H1 (cell line): ENCODE measurements around the gene ERCC6. TPM values are rescaled to one million over a fixed set of nuclear protein-coding genes. Genes with fewer than 3 reads are reported as not detected.

Experiments
- CTCF ChIA-PET: fragments of 300-600 bp; sonication (Branson Sonifier 250); formaldehyde crosslinking; loops from one replicate; lab custom pipeline; 2021; ENCODE audit not compliant: partially characterized antibody; lab: Charles Lee
- POLR2A ChIA-PET: fragments of 300-600 bp; sonication (Branson Sonifier 250); formaldehyde crosslinking; loops from one replicate; lab custom pipeline; 2021; ENCODE audit warnings: inconsistent platforms; ENCODE audit not compliant: partially characterized antibody; lab: Charles Lee
- DNase-seq, 2 experiments: peaks; one replicate each; pipeline versions ENCODE4 v3.0.0 to v3.0.0-alpha.2; 2010 to 2022; ENCODE audit warnings: low spot score in 2 of 2, low read depth in 1 of 2, mixed read lengths in 1 of 2
- FAIRE-seq: peaks from 2 replicates; lab custom pipeline; 2011; peaks lifted over from hg19 to GRCh38; lab: Jason Lieb, UNC
- H2AFZ ChIP-seq: 2 replicates; pipeline ENCODE4 v1.8.1; 2012; ENCODE audit warnings: low read length, inconsistent platforms
- H2AK5ac ChIP-seq: 2 replicates; pipeline ENCODE4 v1.6.1; 2013; ENCODE audit warnings: low read depth, low read length
- H2BK120ac ChIP-seq: replicated peaks from 2 replicates; pipeline ENCODE3; 2013; ENCODE audit warnings: low read depth, low read length, inconsistent platforms
- H2BK12ac ChIP-seq: 2 replicates; pipeline ENCODE4 v1.6.1; 2013; ENCODE audit warnings: low read depth, low read length
- H2BK15ac ChIP-seq: 2 replicates; pipeline ENCODE4 v1.6.1; 2013; ENCODE audit warnings: low read length
- H2BK20ac ChIP-seq: 2 replicates; pipeline ENCODE4 v1.6.1; 2013; ENCODE audit warnings: low read length
- H2BK5ac ChIP-seq: 2 replicates; pipeline ENCODE4 v1.6.1; 2013; ENCODE audit warnings: low read depth, low read length
- H3K14ac ChIP-seq: 2 replicates; pipeline ENCODE4 v1.6.1; 2013; ENCODE audit warnings: inconsistent platforms; ENCODE audit not compliant: insufficient read length
- H3K18ac ChIP-seq: 2 replicates; pipeline ENCODE4 v1.6.1; 2013; ENCODE audit warnings: low read length; ENCODE audit errors: extremely low read depth
- H3K23ac ChIP-seq: 2 replicates; pipeline ENCODE4 v1.6.1; 2013; ENCODE audit warnings: inconsistent platforms; ENCODE audit not compliant: insufficient read length
- H3K23me2 ChIP-seq: 2 replicates; pipeline ENCODE4 v1.6.1; 2013; ENCODE audit warnings: low read depth, low read length
- H3K27ac ChIP-seq: 2 replicates; pipeline ENCODE4 v1.6.1; 2011; ENCODE audit warnings: low read depth, low read length, inconsistent platforms
- H3K27me3 ChIP-seq, 4 experiments: replicated peaks in 1 of 4; 1 replicate in 1 of 4; 2 replicates in 3 of 4; pipeline versions ENCODE4 v1.6.1 to v1.8.1; 2011 to 2013; ENCODE audit warnings: low read length in 3 of 4, mild to moderate bottlenecking in 3 of 4, inconsistent platforms in 2 of 4, mixed read lengths in 2 of 4, moderate library complexity in 1 of 4; ENCODE audit not compliant: control insufficient read depth in 3 of 4, insufficient read depth in 3 of 4; ENCODE audit errors: extremely low read depth in 1 of 4
- H3K36me3 ChIP-seq, 4 experiments: 2 replicates each; pipeline versions ENCODE4 v1.6.1 to v1.8.1; 2011 to 2013; ENCODE audit warnings: mild to moderate bottlenecking in 4 of 4, low read length in 3 of 4, moderate library complexity in 2 of 4, control low read depth in 1 of 4, inconsistent platforms in 1 of 4; ENCODE audit not compliant: insufficient read depth in 4 of 4, control insufficient read depth in 2 of 4
- H3K4ac ChIP-seq: replicated peaks from 2 replicates; pipeline ENCODE3; 2013; ENCODE audit warnings: low read length, low read depth, mixed read lengths, inconsistent platforms; ENCODE audit not compliant: insufficient read length
- H3K4me1 ChIP-seq, 4 experiments: replicated peaks in 1 of 4; 1 replicate in 1 of 4; 2 replicates in 3 of 4; pipeline versions ENCODE4 v1.6.1 to v1.8.1; 2011 to 2013; ENCODE audit warnings: low read length in 3 of 4, inconsistent platforms in 2 of 4, mixed read lengths in 1 of 4; ENCODE audit not compliant: insufficient read depth in 4 of 4, control insufficient read depth in 3 of 4
- H3K4me2 ChIP-seq, 2 experiments: 2 replicates each; pipeline versions ENCODE4 v1.6.1 to v1.8.1; 2011 to 2013; ENCODE audit warnings: low read depth in 2 of 2, low read length in 2 of 2, control low read depth in 1 of 2, inconsistent platforms in 1 of 2, mild to moderate bottlenecking in 1 of 2; ENCODE audit not compliant: insufficient read depth in 1 of 2
- H3K4me3 ChIP-seq, 4 experiments: fragments of 200-600, 300-600 bp in 1 of 4; sonication (generic), shearing (Covaris generic), sonication (Bioruptor Twin) in 1 of 4; 2 replicates each; pipeline versions ENCODE4 v1.5.1 to v1.8.1; 2011 to 2016; ENCODE audit warnings: low read length in 4 of 4, low read depth in 3 of 4, control low read depth in 2 of 4, inconsistent platforms in 2 of 4, mild to moderate bottlenecking in 2 of 4, mixed read lengths in 1 of 4, moderate library complexity in 1 of 4; ENCODE audit not compliant: insufficient read depth in 2 of 4; ENCODE audit errors: extremely low read depth in 1 of 4
- H3K56ac ChIP-seq: replicated peaks from 2 replicates; pipeline ENCODE3; 2013; ENCODE audit warnings: low read depth, mild to moderate bottlenecking, mixed read lengths, low read length, inconsistent platforms; ENCODE audit not compliant: insufficient read length
- H3K79me1 ChIP-seq: 2 replicates; pipeline ENCODE4 v1.6.1; 2013; ENCODE audit warnings: low read depth, low read length, control low read depth
- H3K79me2 ChIP-seq, 2 experiments: 2 replicates each; pipeline versions ENCODE4 v1.6.1 to v1.8.1; 2012 to 2013; ENCODE audit warnings: low read length in 2 of 2, mild to moderate bottlenecking in 2 of 2, inconsistent platforms in 1 of 2; ENCODE audit not compliant: insufficient read depth in 2 of 2, control insufficient read depth in 1 of 2
- H3K9ac ChIP-seq, 4 experiments: replicated peaks in 1 of 4; 1 replicate in 1 of 4; 2 replicates in 3 of 4; pipeline versions ENCODE4 v1.6.1 to v1.8.1; 2011 to 2013; ENCODE audit warnings: low read depth in 3 of 4, low read length in 3 of 4, control low read depth in 2 of 4, mild to moderate bottlenecking in 2 of 4, moderate library complexity in 2 of 4, inconsistent platforms in 1 of 4; ENCODE audit errors: extremely low read depth in 1 of 4
- H3K9me3 ChIP-seq, 2 experiments: 2 replicates each; pipeline versions ENCODE4 v1.6.1 to v1.8.1; 2012 to 2013; ENCODE audit warnings: mild to moderate bottlenecking in 2 of 2, moderate library complexity in 2 of 2, control low read depth in 1 of 2, inconsistent platforms in 1 of 2, low read depth in 1 of 2, low read length in 1 of 2, mixed read lengths in 1 of 2; ENCODE audit not compliant: insufficient read depth in 2 of 2
- H4K20me1 ChIP-seq, 2 experiments: replicated peaks in 1 of 2; 2 replicates each; pipeline versions ENCODE3 to v1.8.1; 2011 to 2013; ENCODE audit warnings: inconsistent platforms in 2 of 2, low read length in 2 of 2, mild to moderate bottlenecking in 1 of 2; ENCODE audit not compliant: insufficient read depth in 2 of 2, control insufficient read depth in 1 of 2
- H4K5ac ChIP-seq: 2 replicates; pipeline ENCODE4 v1.6.1; 2013; ENCODE audit warnings: low read length, low read depth, mixed read lengths, inconsistent platforms; ENCODE audit not compliant: insufficient read length
- H4K8ac ChIP-seq: 2 replicates; pipeline ENCODE4 v1.8.0; 2013; ENCODE audit warnings: mild to moderate bottlenecking, moderate library complexity, low read length, inconsistent platforms; ENCODE audit not compliant: insufficient read depth; ENCODE audit errors: extremely low read depth
- H4K91ac ChIP-seq: replicated peaks from 2 replicates; pipeline ENCODE3; 2013; ENCODE audit warnings: low read length, mixed read lengths, inconsistent platforms; ENCODE audit not compliant: insufficient read length
- ATF2 ChIP-seq: IDR thresholded peaks from 2 replicates; pipeline ENCODE4 v1.6.1; 2012; ENCODE audit warnings: low read length, inconsistent platforms
- BCL11A ChIP-seq, 2 experiments: IDR thresholded peaks; one replicate each; pipeline ENCODE4 v1.6.1; 2011; ENCODE audit warnings: low read depth in 2 of 2, low read length in 2 of 2, mild to moderate bottlenecking in 2 of 2
- EGR1 ChIP-seq: IDR thresholded peaks from 2 replicates; pipeline ENCODE4 v1.6.1; 2011; ENCODE audit warnings: low read depth, low read length, borderline replicate concordance
- GABPA ChIP-seq: IDR thresholded peaks from 2 replicates; pipeline ENCODE4 v1.6.1; 2011; ENCODE audit warnings: mild to moderate bottlenecking, low read length, moderate library complexity, borderline replicate concordance; ENCODE audit not compliant: insufficient read depth
- JUN ChIP-seq: IDR thresholded peaks from 2 replicates; pipeline ENCODE4 v1.6.1; 2011; ENCODE audit warnings: low read depth, mild to moderate bottlenecking, improper control_type of control experiment, low read length
- JUND ChIP-seq: IDR thresholded peaks from 2 replicates; pipeline ENCODE4 v1.6.1; 2011; ENCODE audit warnings: mild to moderate bottlenecking, improper control_type of control experiment, low read length
- KDM5A ChIP-seq: fragments of 200-600 bp; IDR thresholded peaks from 2 replicates; pipeline ENCODE4 v1.7.1; 2012; ENCODE audit warnings: mild to moderate bottlenecking, low read length, inconsistent platforms, mixed read lengths
- NRF1 ChIP-seq: IDR thresholded peaks from 2 replicates; pipeline ENCODE4 v1.6.1; 2011; ENCODE audit warnings: mild to moderate bottlenecking, low read depth, low read length, improper control_type of control experiment
- RXRA ChIP-seq: IDR thresholded peaks from 2 replicates; pipeline ENCODE4 v1.6.1; 2011; ENCODE audit warnings: low read depth, mild to moderate bottlenecking, low read length, moderate library complexity; ENCODE audit not compliant: insufficient read depth
- SAP30 ChIP-seq: fragments of 300-600 bp; sonication (generic); IDR thresholded peaks from 2 replicates; pipeline ENCODE4 v1.7.1; 2012; ENCODE audit warnings: low read length, moderate library complexity, mild to moderate bottlenecking, inconsistent platforms; ENCODE audit not compliant: insufficient read depth, insufficient replicate concordance
- SP2 ChIP-seq: IDR thresholded peaks from 2 replicates; pipeline ENCODE4 v1.6.1; 2012; ENCODE audit warnings: mild to moderate bottlenecking, low read length, inconsistent platforms
- TAF7 ChIP-seq: optimal IDR thresholded peaks from 2 replicates; pipeline ENCODE3; 2011; ENCODE audit warnings: low read depth, mild to moderate bottlenecking, inconsistent platforms, low read length, moderate library complexity, borderline replicate concordance
- TCF12 ChIP-seq: IDR thresholded peaks from 2 replicates; pipeline ENCODE4 v1.6.1; 2011; ENCODE audit warnings: low read depth, mild to moderate bottlenecking, low read length
- WGBS, 2 experiments: shearing (Covaris generic) in 1 of 2; methylation state at CpG; one replicate each; pipeline versions ENCODE4 v1.1.6 to v1.1.7; 2013 to 2015; ENCODE audit warnings: low lambda C conversion rate in 2 of 2, mixed read lengths in 2 of 2, inconsistent platforms in 1 of 2, low coverage in 1 of 2, missing lambda C conversion rate in 1 of 2; ENCODE audit not compliant: insufficient replicate concordance in 2 of 2, insufficient coverage in 1 of 2, insufficient read length in 1 of 2; ENCODE audit errors: extremely low coverage in 1 of 2, missing lambda C conversion rate in 1 of 2; 5-methylcytosine and 5-hydroxymethylcytosine counted together
- polyA plus RNA-seq, 7 experiments: library from polyadenylated mRNA; depleted of rRNA in 3 of 7; stranded (reverse) in 5 of 7; unstranded in 2 of 7; fragments of >200 nt in 5 of 7; fragments of 200-250 nt in 2 of 7; gene quantifications; 1 replicate in 5 of 7; 2 replicates in 1 of 7; 4 replicates in 1 of 7; pipeline versions ENCODE4 v1.2.1 to v1.2.3, GENCODE V29; 2011 to 2013; ENCODE audit warnings: missing spikeins in 2 of 7, mixed read lengths in 2 of 7
- total RNA-seq: library from RNA; stranded (reverse); fragmentation: NEBNext Ultra II Directional; extraction: Animal tissue kit (Norgen Biotek cat#: 25700); gene quantifications from 2 replicates; pipeline ENCODE4 v1.2.1, GENCODE V29; 2021

The ERCC6 gene
- total and polyA plus RNA-seq, 2 of the 8 experiments (the other 6 are each of a cell fraction or from before 2014, with no cell fraction given): 4.1 to 11.9 TPM

DNA sequence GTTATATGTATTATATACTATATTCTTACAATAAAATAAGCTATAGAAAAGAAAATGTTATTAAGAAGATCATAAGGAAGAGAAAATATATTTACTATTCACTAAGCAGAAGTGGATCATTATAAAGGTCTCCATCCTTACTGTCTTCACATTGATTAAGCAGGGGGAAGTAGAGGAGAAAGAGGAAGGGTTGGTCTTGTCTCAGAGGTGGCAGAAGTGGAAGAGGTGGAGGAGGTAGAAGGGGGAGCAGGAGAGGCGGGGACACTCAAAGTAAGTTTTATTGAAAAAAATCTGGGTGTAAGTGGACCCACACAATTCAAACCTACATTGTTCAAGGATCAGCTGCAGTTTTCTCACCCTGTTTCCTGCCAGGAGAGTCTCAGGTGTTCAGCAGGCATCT lies 28.9 kb upstream of the ERCC6 start:
- WGBS, 2 experiments: 86% methylated on average over 1 of the region's 1 CpG; no CpG with 5 or more reads in 1 of the 2 experiments
- Histone ChIP-seq H4K20me1 (no peaks in the 10 kb centered on the region), H3K79me2 (no peaks in the 10 kb centered on the region), H2BK5ac (no peak overlapping the region), H3K4ac (no peak overlapping the region), H3K4me2 (no peak overlapping the region), H3K27me3 (no peaks in the 10 kb centered on the region), H2BK15ac (no peak overlapping the region), H3K23ac (no peak overlapping the region), H2BK120ac (no peak overlapping the region), H4K5ac (no peak overlapping the region), H2BK20ac (no peak overlapping the region), H3K27ac (no peak overlapping the region), H3K9me3 (0 out of 4 replicates have a peak, but pooled peaks cover 0 to 4% of the 10 kb centered on the region in 2 experiments), H3K14ac (no peak overlapping the region), H3K18ac (no peak overlapping the region), H4K91ac (no peak overlapping the region), H2AK5ac (no peak overlapping the region), H2AFZ (no peak overlapping the region), H3K56ac (no peak overlapping the region), H3K4me3 (no peak overlapping the region), H3K79me1 (no peaks in the 10 kb centered on the region), H3K4me1 (no peaks in the 10 kb centered on the region), H2BK12ac (no peak overlapping the region), H3K9ac (no peak overlapping the region), H3K36me3 (no peaks in the 10 kb centered on the region), H4K8ac (no peak overlapping the region), H3K23me2 (no peaks in the 10 kb centered on the region)
- CTCF ChIA-PET: interaction anchor here (0.6 to 1.1 kb wide), 2 partner anchors 25 to 709 kb away, joined by 3 to 4 read pairs; no protein-coding TSS in a partner anchor
- POLR2A ChIA-PET: no interaction called here
- no peak for FAIRE-seq
- DNase-seq: no peak
- TF ChIP-seq ATF2 (no peak), TCF12 (no peak), NRF1 (no peak), JUND (no peak), TAF7 (no peak), EGR1 (no peak), JUN (no peak), KDM5A (no peak), RXRA (no peak), GABPA (no peak), SAP30 (no peak), BCL11A (IDR thresholded peaks at IDR 0.05; ENCODE audit: low read depth in 2 of 2, low read length in 2 of 2) (no peak), SP2 (no peak)
